ENCODE measurements around the gene CDH3. TPM values are rescaled to one million over a fixed set of nuclear protein-coding genes. Genes with fewer than 3 reads are reported as not detected.
"Not testable (repeated sequence)": the region's sequence is repeated elsewhere in the genome, so short reads cannot be mapped to it uniquely, and the experiment has no call there.

The CDH3 gene
- total RNA-seq, 1 donor from 2014 or later, result not detected

GRCh38 chr16:68686905-68687304 lies 41.8 kb downstream of the CDH3 start:
- DNase-seq, result no peak
- ATAC-seq (ENCODE audit: poor library complexity), result no peak
- intact Hi-C loops (cut with DNase I), result no loop called here

DNA sequence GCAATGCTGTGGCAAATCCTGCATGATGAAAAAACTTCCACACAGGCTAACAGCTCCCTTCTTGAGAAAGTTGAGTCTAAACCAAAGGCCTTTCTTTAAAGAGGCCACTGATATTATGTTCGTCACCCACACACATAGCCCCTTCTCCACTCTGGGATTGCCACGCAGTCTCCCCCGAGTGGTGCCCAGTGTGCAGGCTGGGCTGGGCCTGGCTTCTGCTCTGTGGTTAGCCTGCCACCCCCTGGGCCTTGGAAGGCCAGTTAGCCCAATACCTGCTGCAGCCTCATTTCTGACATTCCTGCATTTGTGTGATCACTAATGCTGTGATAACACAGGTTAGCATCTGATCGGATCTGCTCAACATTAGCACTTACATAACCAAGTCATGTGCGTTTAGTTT lies 44.8 kb downstream of the CDH3 start:
- intact Hi-C loops (cut with DNase I), result no loop called here
- ATAC-seq (ENCODE audit: poor library complexity) (no peak), DNase-seq (no peak)

GRCh38 chr16:68695575-68695974 lies 50.5 kb downstream of the CDH3 start:
- DNase-seq (no peak), ATAC-seq (ENCODE audit: poor library complexity) (no peak)
- intact Hi-C loops (cut with DNase I), result no loop called here

DNA sequence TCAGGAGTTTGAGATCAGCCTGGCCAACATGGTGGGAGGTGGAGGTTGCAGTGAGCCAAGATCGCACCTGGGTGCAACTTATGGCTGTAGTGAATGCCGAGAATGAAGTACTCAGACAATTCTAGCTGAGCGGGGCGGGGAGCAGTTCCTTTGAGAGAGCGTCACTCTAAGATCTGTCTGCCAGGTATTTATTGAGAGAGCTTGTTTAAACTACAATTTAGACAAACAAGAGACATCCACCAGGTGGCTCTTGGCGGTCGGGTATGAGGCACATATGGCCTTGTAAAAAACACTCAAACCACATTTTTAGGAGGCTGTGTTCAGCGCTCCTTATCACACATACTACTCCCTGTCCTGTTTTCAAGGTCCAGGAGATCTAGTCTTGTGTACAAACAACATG lies 51.4 kb downstream of the CDH3 start:
- no peak for DNase-seq
- no peak for ATAC-seq (ENCODE audit: poor library complexity)
- intact Hi-C loops (cut with DNase I), result no loop called here

DNA sequence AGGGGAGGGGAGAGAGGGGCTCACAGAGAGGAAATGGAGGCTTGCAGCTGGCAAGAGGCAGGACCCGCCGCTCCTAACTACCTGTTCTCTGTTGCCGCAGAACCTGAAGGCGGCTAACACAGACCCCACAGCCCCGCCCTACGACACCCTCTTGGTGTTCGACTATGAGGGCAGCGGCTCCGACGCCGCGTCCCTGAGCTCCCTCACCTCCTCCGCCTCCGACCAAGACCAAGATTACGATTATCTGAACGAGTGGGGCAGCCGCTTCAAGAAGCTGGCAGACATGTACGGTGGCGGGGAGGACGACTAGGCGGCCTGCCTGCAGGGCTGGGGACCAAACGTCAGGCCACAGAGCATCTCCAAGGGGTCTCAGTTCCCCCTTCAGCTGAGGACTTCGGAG lies 53.0 kb downstream of the CDH3 start:
- intact Hi-C loops (cut with DNase I), result no loop called here
- no peak for DNase-seq
- no peak for ATAC-seq (ENCODE audit: poor library complexity)

GRCh38 chr16:68700120-68700519 lies 55.0 kb downstream of the CDH3 start:
- no peak for DNase-seq
- intact Hi-C loops (cut with DNase I), result no loop called here
- no peak for ATAC-seq (ENCODE audit: poor library complexity)

GRCh38 chr16:68700831-68701230 lies 55.7 kb downstream of the CDH3 start:
- ATAC-seq (ENCODE audit: poor library complexity), result no peak
- DNase-seq, result no peak
- intact Hi-C loops (cut with DNase I), result no loop called here

GRCh38 chr16:68704232-68704867 lies 59.2 kb downstream of the CDH3 start:
- intact Hi-C loops (cut with DNase I), result no loop called here
- ATAC-seq (ENCODE audit: poor library complexity) (peak; percentile 82), DNase-seq (peak; percentile 62)

- ATAC-seq (ENCODE audit: poor library complexity) (peak; percentile 69), DNase-seq (peak; percentile 47)
- intact Hi-C loops (cut with DNase I), result no loop called here
Observed at GRCh38 chr16:68707340-68708152, 62.4 kb downstream of the CDH3 start.

DNA sequence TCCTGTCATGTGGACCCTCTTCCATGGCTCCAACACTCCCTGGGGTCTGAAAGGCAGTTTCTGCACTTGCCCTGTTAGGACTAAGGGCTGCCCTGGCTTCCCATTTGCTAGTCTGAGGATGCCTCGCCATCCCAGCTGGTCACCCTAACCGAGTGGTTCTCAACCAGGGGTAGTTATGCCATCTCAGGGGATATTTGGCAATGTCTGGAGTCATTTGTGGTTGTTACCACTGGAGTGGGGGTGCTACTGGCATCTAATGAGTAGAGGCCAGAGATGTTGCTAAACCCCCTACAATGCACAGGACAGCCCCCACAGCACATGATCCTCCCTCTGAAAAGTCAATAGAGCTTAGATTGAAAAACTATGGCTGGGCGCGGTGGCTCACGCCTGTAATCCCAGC lies 65.1 kb downstream of the CDH3 start:
- no peak for DNase-seq
- intact Hi-C loops (cut with DNase I), result no loop called here
- no peak for ATAC-seq (ENCODE audit: poor library complexity)

- DNase-seq (no peak), ATAC-seq (ENCODE audit: poor library complexity) (no peak)
- intact Hi-C loops (cut with DNase I), result no loop called here
Observed at GRCh38 chr16:68711421-68712139, 66.5 kb downstream of the CDH3 start.

GRCh38 chr16:68713361-68713760 lies 68.3 kb downstream of the CDH3 start:
- no peak for ATAC-seq (ENCODE audit: poor library complexity)
- no peak for DNase-seq
- intact Hi-C loops (cut with DNase I), result no loop called here

- intact Hi-C loops (cut with DNase I), result no loop called here
- no peak for ATAC-seq (ENCODE audit: poor library complexity)
- no peak for DNase-seq
Observed at GRCh38 chr16:68715471-68715870, 70.4 kb downstream of the CDH3 start.

DNA sequence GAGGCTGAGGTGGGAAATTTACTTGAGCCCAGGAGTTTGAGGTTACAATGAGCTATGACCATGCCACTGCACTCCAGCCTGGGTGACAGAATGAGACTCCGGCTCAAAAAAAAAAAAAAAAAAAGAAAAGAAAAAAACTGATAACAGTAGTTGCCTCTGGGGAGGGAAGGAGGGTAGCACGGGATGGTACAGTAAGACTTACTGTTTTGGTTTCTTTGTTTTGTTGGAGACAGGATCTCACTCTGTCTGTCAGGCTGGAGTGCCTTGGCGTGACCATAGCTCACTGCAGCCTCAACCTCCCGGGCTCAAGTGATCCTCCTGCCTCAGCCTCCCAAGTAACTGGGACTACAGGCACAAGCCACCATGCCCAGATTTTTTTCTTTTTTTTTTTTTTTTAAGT lies 71.4 kb downstream of the CDH3 start:
- ATAC-seq (ENCODE audit: poor library complexity); intact Hi-C loops (cut with DNase I); DNase-seq: not testable (repeated sequence)

DNA sequence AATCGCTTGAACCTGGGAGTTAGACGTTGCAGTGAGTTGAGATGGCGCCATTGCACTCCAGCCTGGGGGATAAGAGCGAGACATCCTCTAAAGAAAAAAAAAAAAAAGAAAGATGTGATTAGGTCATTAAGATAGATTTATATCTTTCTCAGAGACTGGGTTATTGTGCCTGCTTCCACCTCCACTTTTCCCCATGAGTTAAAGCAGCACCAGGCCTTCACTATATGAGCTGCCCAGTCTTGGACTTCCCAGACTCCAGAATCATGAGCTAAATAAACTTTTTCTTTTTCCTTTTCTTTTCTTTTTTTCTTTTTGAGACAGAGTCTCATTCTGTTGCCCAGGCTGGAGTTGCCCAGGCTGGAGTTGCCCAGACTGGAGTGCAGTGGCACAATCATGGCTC lies 72.6 kb downstream of the CDH3 start:
- DNase-seq (no peak), ATAC-seq (ENCODE audit: poor library complexity) (no peak)
- intact Hi-C loops (cut with DNase I), result no loop called here

DNA sequence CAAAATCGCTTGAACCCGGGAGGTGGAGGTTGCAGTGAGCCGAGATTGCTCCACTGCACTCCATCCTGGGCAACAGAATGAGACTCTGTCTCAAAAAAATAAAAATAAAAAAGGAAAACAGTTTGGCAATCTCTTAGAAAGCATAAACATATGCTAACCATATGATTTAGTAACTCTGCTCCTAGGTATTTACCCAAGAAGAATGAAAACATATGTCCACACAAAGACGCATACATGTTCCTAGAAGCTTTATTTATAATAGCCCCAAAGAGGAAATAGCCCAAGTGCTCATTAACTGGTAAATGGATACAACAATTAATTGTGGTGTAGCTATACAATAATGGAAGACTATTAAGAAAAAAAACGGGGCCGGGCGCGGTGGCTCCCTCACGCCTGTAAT lies 73.5 kb downstream of the CDH3 start:
- ATAC-seq (ENCODE audit: poor library complexity) (no peak), DNase-seq (no peak)
- intact Hi-C loops (cut with DNase I), result no loop called here

DNA sequence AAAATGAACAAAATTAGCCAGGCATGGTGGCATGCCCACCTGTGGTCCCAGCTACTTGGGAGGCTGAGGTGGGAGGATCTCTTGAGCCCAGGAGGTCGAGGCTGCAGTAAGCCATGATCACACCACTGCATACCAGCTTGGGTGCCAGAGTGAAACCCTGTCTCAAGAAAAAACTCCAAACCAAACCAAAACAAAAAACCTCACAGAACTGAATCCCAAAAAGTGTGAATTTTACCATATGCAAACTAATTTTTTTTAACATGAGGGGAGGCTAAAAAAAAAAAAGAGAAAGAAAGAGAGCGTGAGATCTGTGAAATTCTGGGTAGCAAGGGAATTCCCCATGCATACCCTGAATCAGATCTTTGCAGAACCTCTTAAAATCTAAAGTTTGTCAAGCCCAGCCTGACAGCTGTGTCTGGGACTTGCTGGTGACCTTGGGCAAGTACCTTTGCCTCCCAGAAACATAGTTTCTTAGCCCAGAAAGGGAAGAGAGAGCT lies 74.9 kb downstream of the CDH3 start:
- intact Hi-C loops (cut with DNase I), result no loop called here
- no peak for ATAC-seq (ENCODE audit: poor library complexity)
- DNase-seq, result no peak

DNA sequence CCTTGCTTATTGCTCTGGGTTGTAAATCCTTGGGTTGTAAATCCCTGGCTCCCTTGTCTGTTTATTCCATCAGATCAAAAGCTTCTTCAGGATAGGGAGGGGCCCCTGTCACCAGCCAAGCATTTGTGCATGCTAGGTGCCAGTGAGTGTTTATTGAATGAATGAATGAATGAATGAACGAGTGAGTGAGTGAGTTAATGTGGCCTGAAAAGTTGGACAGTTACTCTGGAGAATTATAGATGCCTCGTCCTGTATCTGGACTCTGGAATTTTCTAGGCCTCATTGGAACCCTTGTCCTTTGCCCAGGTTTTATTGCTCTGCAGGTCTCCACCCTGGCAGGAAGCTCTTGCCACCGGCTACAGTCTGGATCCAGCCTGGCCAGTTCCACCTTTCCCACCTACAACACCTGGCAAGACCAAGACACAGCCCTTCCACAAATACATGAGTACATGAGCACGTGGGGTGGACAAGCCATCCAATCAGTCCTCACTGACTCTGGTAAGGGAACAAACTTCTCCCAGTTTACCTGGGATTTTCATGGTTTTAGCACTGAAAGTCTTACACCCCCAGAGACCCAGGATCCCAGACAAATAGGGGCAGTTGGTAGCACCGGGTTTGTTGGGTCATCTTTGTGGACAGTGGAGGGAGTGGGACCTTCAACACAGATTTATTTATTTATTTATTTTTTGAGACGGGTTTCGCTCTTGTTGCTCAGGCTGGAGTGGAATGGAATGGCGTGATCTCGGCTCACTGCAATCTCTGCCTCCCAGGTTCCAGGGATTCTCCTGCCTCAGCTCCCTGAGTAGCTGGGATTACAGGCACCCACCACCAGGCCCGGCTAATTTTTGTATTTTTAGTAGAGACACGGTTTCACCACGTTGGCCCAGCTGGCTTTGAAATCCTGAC lies 77.3 kb downstream of the CDH3 start:
- intact Hi-C loops (cut with DNase I), result no loop called here
- DNase-seq (no peak), ATAC-seq (ENCODE audit: poor library complexity) (no peak)

GRCh38 chr16:68724797-68725196 lies 79.7 kb downstream of the CDH3 start:
- no peak for ATAC-seq (ENCODE audit: poor library complexity)
- no peak for DNase-seq
- intact Hi-C loops (cut with DNase I), result no loop called here
